Neuronal stem cell (in vitro differentiated cells): ENCODE measurements around the gene MAGED1. TPM values are rescaled to one million over a fixed set of nuclear protein-coding genes. Genes with fewer than 3 reads are reported as not detected.

Experiments
- DNase-seq: peaks from one replicate; pipeline ENCODE4 v3.0.0-alpha.2; 2013; ENCODE audit warnings: low spot score
- H2AFZ ChIP-seq: one replicate; pipeline ENCODE4 v1.6.1; 2013; ENCODE audit warnings: mild to moderate bottlenecking, low read length, inconsistent platforms
- H2AK5ac ChIP-seq: 2 replicates; pipeline ENCODE4 v1.6.1; 2013; ENCODE audit warnings: low read depth, mild to moderate bottlenecking, inconsistent platforms, low read length, moderate library complexity, mixed read lengths
- H2BK120ac ChIP-seq: 2 replicates; pipeline ENCODE4 v1.6.1; 2013; ENCODE audit warnings: low read depth, mild to moderate bottlenecking, inconsistent platforms, low read length, moderate library complexity, mixed read lengths
- H2BK12ac ChIP-seq: one replicate; pipeline ENCODE4 v1.6.1; 2013; ENCODE audit warnings: low read length, inconsistent platforms
- H2BK15ac ChIP-seq: 2 replicates; pipeline ENCODE4 v1.6.1; 2013; ENCODE audit warnings: mild to moderate bottlenecking, low read length, inconsistent platforms, mixed read lengths
- H2BK5ac ChIP-seq: one replicate; pipeline ENCODE4 v1.6.1; 2013; ENCODE audit warnings: inconsistent platforms, mild to moderate bottlenecking, low read length, moderate library complexity
- H3K14ac ChIP-seq: one replicate; pipeline ENCODE4 v1.6.1; 2013; ENCODE audit warnings: low read length, inconsistent platforms
- H3K18ac ChIP-seq: 2 replicates; pipeline ENCODE4 v1.6.1; 2013; ENCODE audit warnings: low read length, inconsistent platforms
- H3K23ac ChIP-seq: 2 replicates; pipeline ENCODE4 v1.6.1; 2013; ENCODE audit warnings: low read depth, mild to moderate bottlenecking, mixed read lengths, low read length, inconsistent platforms; ENCODE audit not compliant: poor library complexity
- H3K27ac ChIP-seq: replicated peaks from 3 replicates; pipeline ENCODE4 v1.5.1; 2013; ENCODE audit warnings: low read length, inconsistent platforms
- H3K27me3 ChIP-seq, 3 experiments: 2 replicates each; pipeline ENCODE4 v1.6.1; 2013; ENCODE audit warnings: low read length in 3 of 3, mild to moderate bottlenecking in 2 of 3, inconsistent platforms in 1 of 3, low read depth in 1 of 3, mixed read lengths in 1 of 3, moderate library complexity in 1 of 3; ENCODE audit not compliant: control insufficient read depth in 3 of 3, insufficient read depth in 3 of 3
- H3K36me3 ChIP-seq, 2 donors: replicated peaks in 1 of 2; 2 replicates each; pipeline ENCODE4 v1.6.1; 2013; ENCODE audit warnings: low read length in 2 of 2; ENCODE audit not compliant: control insufficient read depth in 2 of 2, insufficient read depth in 2 of 2
- H3K4ac ChIP-seq: 2 replicates; pipeline ENCODE4 v1.6.1; 2013; ENCODE audit warnings: inconsistent platforms, mild to moderate bottlenecking, low read length, moderate library complexity
- H3K4me1 ChIP-seq, 2 donors: 1 replicate in 1 of 2; 2 replicates in 1 of 2; pipeline ENCODE4 v1.6.1; 2013; ENCODE audit warnings: low read length in 2 of 2, low read depth in 1 of 2; ENCODE audit not compliant: control insufficient read depth in 2 of 2, insufficient read depth in 1 of 2
- H3K4me2 ChIP-seq: one replicate; pipeline ENCODE4 v1.6.1; 2013; ENCODE audit warnings: mild to moderate bottlenecking, low read length, inconsistent platforms; ENCODE audit not compliant: insufficient read depth, poor library complexity, severe bottlenecking
- H3K4me3 ChIP-seq, 2 donors: 2 replicates each; pipeline ENCODE4 v1.5.1; 2013; ENCODE audit warnings: low read length in 2 of 2, mild to moderate bottlenecking in 2 of 2, inconsistent platforms in 1 of 2, moderate library complexity in 1 of 2
- H3K79me1 ChIP-seq: one replicate; pipeline ENCODE4 v1.6.1; 2013; ENCODE audit warnings: low read depth, mild to moderate bottlenecking, inconsistent platforms, low read length, moderate library complexity
- H3K9ac ChIP-seq: one replicate; pipeline ENCODE4 v1.6.1; 2013; ENCODE audit warnings: mild to moderate bottlenecking, low read depth, low read length, inconsistent platforms; ENCODE audit not compliant: poor library complexity
- H3K9me3 ChIP-seq, 2 donors: replicated peaks in 1 of 2; 2 replicates each; pipeline versions ENCODE3 to v1.6.1; 2013; ENCODE audit warnings: low read length in 2 of 2, mild to moderate bottlenecking in 2 of 2, inconsistent platforms in 1 of 2, low read depth in 1 of 2, mixed read lengths in 1 of 2, moderate library complexity in 1 of 2; ENCODE audit not compliant: control insufficient read depth in 2 of 2, insufficient read depth in 1 of 2
- H4K8ac ChIP-seq: one replicate; pipeline ENCODE4 v1.6.1; 2013; ENCODE audit warnings: low read depth, mild to moderate bottlenecking, inconsistent platforms, low read length, moderate library complexity
- H4K91ac ChIP-seq: one replicate; pipeline ENCODE4 v1.6.1; 2013; ENCODE audit warnings: low read length, low read depth, mild to moderate bottlenecking, inconsistent platforms; ENCODE audit not compliant: poor library complexity
- WGBS, 2 donors: extraction: QIAGEN DNeasy Blood & Tissue Kit; methylation state at CpG; one replicate each; pipeline ENCODE4 v1.1.7; 2013; ENCODE audit warnings: missing lambda C conversion rate in 2 of 2, mixed read lengths in 1 of 2; ENCODE audit not compliant: insufficient read length in 2 of 2, insufficient replicate concordance in 1 of 2; ENCODE audit errors: extremely low coverage in 2 of 2; 5-methylcytosine and 5-hydroxymethylcytosine counted together
- small RNA-seq: library from polyadenylated mRNA; stranded (forward); fragments of <200 nt; extraction: miRNeasy Mini kit (QIAGEN cat#:217004); gene quantifications from one replicate; pipeline ENCODE3, GENCODE V24; 2013; ENCODE audit not compliant: insufficient read depth

MAGED1 gene

DNA sequence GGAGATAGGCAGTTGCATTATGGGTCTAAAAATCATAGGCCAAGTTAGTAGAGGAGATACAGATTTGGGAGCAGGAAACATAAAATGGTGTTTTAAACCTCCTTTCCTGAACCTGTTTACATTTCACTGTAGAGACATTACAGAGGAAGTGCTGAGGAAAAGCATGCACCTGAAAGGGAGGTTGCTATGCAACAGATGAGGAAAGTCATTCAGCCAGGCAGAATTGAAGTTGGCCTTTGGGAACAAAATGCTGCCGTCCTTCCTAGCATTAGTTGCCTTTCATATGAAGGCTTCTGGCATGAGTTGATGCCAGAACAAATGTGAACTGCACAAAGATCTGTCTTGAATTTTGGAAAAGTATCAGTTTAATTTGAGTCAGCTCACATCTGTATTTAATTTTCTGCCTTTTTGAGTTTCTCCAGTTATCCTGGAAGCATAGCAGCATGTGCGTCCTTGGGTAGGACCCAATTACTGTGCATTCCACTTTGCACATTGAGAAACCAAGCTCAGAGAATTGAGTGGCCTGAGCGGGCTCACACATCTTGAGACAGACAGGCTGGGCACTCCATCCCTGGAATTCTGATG lies 38.2 kb downstream of the MAGED1 start:
- Histone ChIP-seq H2AFZ (no peak overlapping the region), H3K27me3 (no peaks in the 10 kb centered on the region)
- no CpG with 5 or more reads among the region's 3 CpGs for WGBS, 2 donors

More for the DNA sequence above, 38.2 kb downstream of the MAGED1 start:
- no peak overlapping the region for H2BK120ac ChIP-seq
- no peak overlapping the region for H3K18ac ChIP-seq
- H2BK12ac ChIP-seq = no peak overlapping the region
- H3K9ac ChIP-seq = no peak overlapping the region
- H2BK5ac ChIP-seq = no peak overlapping the region
- H3K36me3 ChIP-seq = no peaks in the 10 kb centered on the region
- no peak overlapping the region for H4K91ac ChIP-seq
- no peak overlapping the region for H3K4me3 ChIP-seq
- no peak for DNase-seq
- no peak overlapping the region for H4K8ac ChIP-seq
- no peak overlapping the region for H3K4ac ChIP-seq
- H2BK15ac ChIP-seq = no peak overlapping the region
- no peak overlapping the region for H2AK5ac ChIP-seq
- no peak overlapping the region for H3K14ac ChIP-seq
- no peaks in the 10 kb centered on the region for H3K79me1 ChIP-seq
- no peak overlapping the region for H3K27ac ChIP-seq
- H3K9me3 ChIP-seq = no peaks in the 10 kb centered on the region
- no peaks in the 10 kb centered on the region for H3K4me1 ChIP-seq
- no peak overlapping the region for H3K23ac ChIP-seq
- H3K4me2 ChIP-seq = no peak overlapping the region

Small RNA genes lying within 50 kb of the gene (small RNA-seq; reads per million reads assigned to genes)
- gene AL929410.2 (not detected), gene RNU6-504P (not detected)
